CD1c-positive myeloid dendritic cell (primary cell): ENCODE measurements around the gene MICAL2.

Source experiments
- DNase-seq: peaks from one replicate; pipeline ENCODE4 v3.0.0-alpha.2; 2016; ENCODE audit errors: extremely low spot score

Gene MICAL2

GRCh38 chr11:12247543-12248254 lies 137.3 kb downstream of the MICAL2 start:
- no peak for DNase-seq

- DNase-seq, result no peak
Measured at GRCh38 chr11:12248330-12248729, 137.9 kb downstream of the MICAL2 start.

DNA sequence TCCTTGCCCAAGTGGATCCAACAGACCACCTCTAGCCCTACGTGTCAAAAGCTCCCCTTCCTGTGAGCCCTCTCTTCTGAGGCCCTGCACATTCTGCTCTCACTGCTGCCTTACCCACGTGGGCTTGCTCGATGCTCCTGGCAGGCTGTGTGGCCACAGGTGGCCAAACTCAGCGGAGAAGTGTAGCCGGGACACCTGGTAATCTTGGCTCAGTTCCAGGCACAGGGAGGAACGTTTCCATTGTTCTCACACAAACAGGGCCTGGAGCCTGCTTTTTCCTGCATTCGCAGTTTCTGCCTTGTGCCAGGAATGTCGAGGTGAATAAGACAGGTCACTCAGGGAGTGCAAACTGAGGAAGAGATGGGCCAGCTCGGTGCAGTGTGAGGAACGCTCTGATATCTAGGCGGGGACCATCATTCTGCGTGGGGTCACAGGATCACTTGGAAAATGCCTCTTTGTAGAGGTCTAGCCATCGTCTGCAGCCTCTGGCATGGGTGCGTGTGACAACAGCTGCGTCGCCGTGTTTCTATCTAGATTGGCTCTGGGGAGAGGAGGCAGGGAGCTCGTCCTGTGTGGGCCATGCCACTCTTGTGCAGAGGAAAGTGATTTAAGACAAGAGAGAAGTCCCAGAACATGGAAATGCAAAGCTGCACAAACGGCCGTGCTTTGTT lies 139.3 kb downstream of the MICAL2 start:
- no peak for DNase-seq

DNA sequence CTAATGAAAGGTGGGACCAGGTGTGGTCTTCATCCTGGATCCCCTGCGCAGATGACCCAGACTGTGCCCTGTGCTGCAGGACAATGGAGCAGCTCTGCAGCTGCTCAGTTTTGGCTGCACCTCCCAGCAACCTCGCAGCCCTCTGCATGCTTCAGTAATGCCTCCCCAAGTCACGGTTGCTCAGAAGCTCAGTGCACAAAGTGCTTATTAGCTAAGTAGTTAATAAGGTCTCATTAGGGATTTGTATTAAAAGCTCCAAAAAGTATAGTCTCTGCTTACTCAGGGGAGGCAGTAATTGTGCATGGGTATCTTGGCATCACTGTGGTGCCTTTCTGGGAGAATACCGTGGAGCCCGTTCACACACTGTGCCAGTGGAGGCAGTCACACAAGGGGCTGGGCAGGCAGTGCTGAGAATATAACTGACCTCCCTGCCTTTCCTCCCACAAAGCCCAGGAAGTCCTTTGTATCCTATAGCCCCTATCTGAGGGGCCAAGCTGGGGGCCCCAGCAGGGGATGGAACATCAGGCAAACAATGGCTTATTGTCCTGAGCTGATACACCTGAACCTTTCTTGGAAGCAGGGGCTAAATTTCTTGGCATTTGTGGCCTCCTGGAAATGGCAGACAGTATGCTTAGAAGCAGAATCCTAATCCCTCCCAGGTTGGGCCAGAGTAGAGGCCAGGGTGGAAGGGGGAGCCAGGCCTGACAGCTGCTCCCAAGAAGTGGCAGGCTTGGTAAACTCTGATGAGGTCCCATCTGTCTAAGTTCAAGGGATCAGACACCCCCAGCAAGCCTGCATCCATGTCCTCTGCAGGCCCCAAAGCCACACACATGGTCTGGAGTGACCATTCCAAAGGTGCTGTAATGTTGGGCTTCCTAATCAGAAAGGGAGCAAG lies 141.5 kb downstream of the MICAL2 start:
- no peak for DNase-seq

GRCh38 chr11:12253843-12254281 lies 143.5 kb downstream of the MICAL2 start:
- no peak for DNase-seq

DNA sequence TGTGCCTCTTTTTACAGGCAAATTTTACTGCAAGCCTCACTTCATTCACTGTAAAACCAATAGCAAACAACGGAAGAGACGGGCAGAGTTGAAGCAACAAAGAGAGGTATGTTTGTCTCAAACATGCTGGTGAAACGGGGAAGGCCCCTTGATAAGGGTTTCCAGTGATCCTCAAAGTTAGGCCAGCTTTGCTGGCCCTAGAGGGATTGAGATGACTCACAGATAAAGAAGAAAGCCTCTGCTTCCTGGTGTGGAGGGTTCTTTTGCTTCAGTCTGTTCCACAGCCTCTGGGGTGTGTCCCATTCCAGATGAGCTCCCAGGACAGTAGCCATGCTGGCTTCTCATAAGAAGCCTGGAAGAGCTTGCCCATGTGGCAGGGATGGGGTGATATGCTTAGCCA lies 148.1 kb downstream of the MICAL2 start:
- no peak for DNase-seq

GRCh38 chr11:12259956-12260355 lies 149.6 kb downstream of the MICAL2 start:
- no peak for DNase-seq

- DNase-seq, result no peak
Measured at GRCh38 chr11:12260731-12261521, 150.5 kb downstream of the MICAL2 start.

GRCh38 chr11:12261551-12261950 lies 151.2 kb downstream of the MICAL2 start:
- no peak for DNase-seq

GRCh38 chr11:12263141-12263693 lies 152.8 kb downstream of the MICAL2 start:
- DNase-seq, result no peak

DNA sequence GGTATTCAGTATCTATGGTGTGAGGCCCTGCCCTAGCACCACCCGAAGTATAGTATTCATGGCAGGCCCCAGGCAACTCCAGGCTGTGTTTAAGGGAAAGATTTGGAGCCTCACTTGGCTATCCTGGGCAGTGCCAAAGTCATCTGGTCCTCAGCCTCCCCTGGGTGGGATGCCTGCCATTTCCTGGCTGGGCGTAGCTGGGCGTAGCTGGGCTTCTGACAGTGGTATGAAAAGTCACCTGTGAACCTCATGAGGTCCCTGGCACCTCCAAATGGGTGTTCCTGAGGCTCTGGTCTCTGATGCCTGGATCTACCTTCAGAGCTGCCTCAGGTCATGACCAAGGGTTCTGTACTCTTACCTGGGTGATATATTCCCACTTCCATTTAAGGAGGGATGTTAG lies 154.0 kb downstream of the MICAL2 start:
- no peak for DNase-seq

- DNase-seq, result no peak
Measured at GRCh38 chr11:12266132-12266531, 155.7 kb downstream of the MICAL2 start.

DNA sequence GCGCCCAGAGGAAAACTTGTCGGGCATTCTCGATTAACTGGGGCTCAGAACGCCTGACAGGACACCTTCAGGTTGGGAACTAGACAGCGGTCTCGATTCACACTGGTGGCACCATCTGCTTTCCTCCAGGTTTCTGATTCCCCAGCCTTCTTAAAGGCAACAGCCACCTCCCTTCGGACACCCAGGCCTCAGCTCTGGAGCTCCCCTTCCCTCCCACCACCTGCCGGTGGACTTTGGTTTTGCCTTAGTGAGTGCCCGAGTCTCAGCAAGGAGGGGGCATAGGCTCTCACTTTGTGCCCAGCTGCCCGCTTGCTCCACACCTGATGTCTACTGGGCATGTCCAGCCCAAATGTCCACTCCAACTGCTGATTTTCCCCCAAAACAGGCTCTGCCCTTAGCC lies 156.6 kb downstream of the MICAL2 start:
- DNase-seq, result no peak

DNA sequence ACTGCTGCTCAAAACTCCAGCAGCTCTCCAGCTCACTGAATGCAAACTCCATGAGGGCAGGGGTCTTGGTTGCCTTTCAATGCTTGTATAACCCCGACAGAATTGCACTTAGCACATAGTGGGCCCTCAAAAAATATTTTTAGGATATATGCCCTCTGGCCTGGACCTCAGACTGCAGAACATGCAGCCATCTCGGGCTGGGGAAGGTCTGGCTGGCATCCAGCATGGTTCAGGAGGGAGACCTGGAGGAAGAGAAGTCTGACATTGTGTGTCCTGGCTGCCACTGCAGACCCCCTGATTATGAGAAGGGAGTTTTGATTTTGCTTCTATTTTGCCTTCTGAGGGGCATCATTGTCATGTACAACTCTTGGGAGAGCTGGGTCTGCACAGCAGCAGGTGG lies 157.5 kb downstream of the MICAL2 start:
- DNase-seq, result no peak

- DNase-seq, result no peak
Measured at GRCh38 chr11:12269104-12269441, 158.7 kb downstream of the MICAL2 start.

DNA sequence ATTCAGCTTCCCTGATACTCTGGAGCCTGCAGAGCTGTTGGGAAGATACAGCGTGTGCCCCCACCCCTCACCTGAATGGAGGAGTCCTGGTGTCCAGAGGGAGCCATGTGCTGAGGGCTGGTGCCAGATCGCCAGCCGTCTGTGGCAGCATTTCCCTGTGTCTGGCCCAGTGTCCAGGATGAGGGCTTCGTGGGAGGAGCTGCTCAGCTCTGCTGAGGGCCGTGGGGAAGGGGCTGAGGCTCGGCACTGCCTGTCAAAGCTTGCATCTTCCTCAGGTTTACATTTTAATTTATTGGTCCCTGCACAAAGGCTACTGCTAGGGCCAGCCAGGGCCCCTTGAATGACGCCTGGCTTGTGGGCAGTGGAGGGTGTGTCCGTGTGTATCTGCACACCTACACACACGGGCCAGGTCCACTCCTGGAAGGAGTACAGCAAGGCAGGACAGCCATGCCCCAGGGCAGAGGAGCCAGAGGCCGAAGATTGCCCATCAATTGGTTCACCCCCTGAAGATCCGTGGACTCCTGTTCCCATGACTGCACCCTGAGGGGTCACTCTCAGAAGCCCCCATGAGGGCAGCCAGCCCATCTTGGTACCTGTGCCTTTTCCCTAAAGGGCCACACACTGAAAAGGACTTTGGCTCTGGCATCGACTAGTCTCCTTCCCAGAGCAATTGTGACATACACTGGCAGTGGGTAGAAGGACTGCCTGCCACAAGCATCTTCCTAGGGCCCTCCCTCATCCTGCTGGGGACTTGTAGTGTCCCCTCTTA lies 159.2 kb downstream of the MICAL2 start:
- no peak for DNase-seq

DNA sequence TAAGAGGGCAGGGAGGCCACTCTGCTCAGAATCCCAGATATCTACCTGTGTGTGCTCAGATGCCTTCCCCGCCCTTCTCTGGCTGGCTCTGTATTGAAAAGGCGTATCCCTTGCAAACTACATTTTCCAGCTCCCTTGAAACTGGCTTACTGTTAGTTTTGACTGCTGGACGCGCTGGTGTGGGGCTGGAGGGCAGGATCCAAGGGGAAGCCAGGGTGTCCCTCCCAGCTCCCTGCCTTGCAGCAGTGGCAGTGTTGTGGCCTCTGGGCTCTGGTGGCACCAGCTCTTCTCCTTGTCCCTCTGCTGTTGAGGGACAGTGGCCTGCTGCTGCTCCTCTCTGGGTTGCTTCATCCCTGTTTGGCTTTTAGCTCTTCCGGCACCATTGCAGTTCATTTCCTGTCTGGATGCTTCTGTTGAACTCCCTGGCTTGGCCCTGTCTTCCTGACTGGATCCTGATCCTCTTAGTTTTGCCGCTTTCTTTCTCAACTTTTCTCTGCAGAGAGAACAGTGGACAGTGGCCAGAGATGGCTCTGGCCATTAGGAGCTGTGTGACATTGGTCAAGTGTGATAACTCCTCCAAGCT lies 159.9 kb downstream of the MICAL2 start:
- DNase-seq, result no peak

- DNase-seq, result no peak
Measured at GRCh38 chr11:12270817-12271216, 160.4 kb downstream of the MICAL2 start.

- DNase-seq, result no peak
Measured at GRCh38 chr11:12271241-12271640, 160.9 kb downstream of the MICAL2 start.

DNA sequence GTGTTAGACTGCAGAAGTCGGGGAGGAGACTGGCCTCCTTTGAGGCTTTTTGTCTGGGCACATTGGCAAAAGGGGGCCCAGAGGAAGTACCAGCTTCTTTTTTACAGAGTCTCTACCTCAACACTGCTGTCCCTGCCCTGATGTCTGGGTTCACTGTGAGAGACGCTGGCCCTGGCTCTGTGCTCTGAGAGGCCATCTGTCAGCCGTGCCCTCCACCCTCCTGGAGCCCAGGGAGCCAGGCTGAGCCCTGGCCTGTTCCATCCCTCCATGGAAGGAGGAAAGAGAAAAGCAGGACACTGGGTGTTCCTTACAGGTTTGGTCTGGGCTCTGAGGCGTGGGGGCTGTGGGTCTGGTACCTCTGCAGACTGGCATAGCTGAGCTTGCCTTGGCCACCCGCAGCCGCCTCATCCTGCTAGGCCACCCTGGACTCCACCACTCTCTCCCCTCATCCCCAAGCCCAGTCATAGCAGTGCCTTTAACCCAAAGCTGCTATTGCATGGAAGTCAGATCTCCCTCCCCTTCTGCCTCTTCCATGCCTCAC lies 161.5 kb downstream of the MICAL2 start:
- no peak for DNase-seq
